ENCODE results near the gene DPP6.
A peak's percentile ranks its signal among the peaks of the same experiment; 100 is the strongest.
"Not testable (repeated sequence)": the region's sequence is repeated elsewhere in the genome, so short reads cannot be mapped to it uniquely, and the experiment has no call there.

Gene DPP6

GRCh38 chr7:154631162-154631561 is 579.0 kb downstream of the DPP6 start:
- DNase-seq = no peak

GRCh38 chr7:154633641-154634040 is 581.4 kb downstream of the DPP6 start:
- DNase-seq = no peak

- no peak for DNase-seq
Observed at GRCh38 chr7:154638286-154638685, 586.1 kb downstream of the DPP6 start.

- DNase-seq = peak; percentile 5
Observed at GRCh38 chr7:154640266-154640865, 588.2 kb downstream of the DPP6 start.

- DNase-seq = no peak
Observed at GRCh38 chr7:154640917-154641316, 588.7 kb downstream of the DPP6 start.

- no peak for DNase-seq
Observed at GRCh38 chr7:154644366-154644765, 592.2 kb downstream of the DPP6 start.

GRCh38 chr7:154646126-154647013 is 594.2 kb downstream of the DPP6 start:
- DNase-seq = no peak

- no peak for DNase-seq
Observed at GRCh38 chr7:154647625-154648024, 595.4 kb downstream of the DPP6 start.

GRCh38 chr7:154649015-154649414 is 596.8 kb downstream of the DPP6 start:
- no peak for DNase-seq

GRCh38 chr7:154649434-154649833 is 597.2 kb downstream of the DPP6 start:
- no peak for DNase-seq

GRCh38 chr7:154650275-154650674 is 598.1 kb downstream of the DPP6 start:
- DNase-seq = no peak

- DNase-seq = no peak
Observed at GRCh38 chr7:154651501-154651900, 599.3 kb downstream of the DPP6 start.

- DNase-seq = no peak
Observed at GRCh38 chr7:154652564-154652963, 600.4 kb downstream of the DPP6 start.

GRCh38 chr7:154653281-154653680 is 601.1 kb downstream of the DPP6 start:
- DNase-seq = no peak

GRCh38 chr7:154656618-154657017 is 604.4 kb downstream of the DPP6 start:
- DNase-seq = no peak

- DNase-seq = no peak
Observed at GRCh38 chr7:154666768-154667167, 614.6 kb downstream of the DPP6 start.

GRCh38 chr7:154672659-154673415 is 620.6 kb downstream of the DPP6 start:
- no peak for DNase-seq

GRCh38 chr7:154674191-154674590 is 622.0 kb downstream of the DPP6 start:
- DNase-seq = no peak

GRCh38 chr7:154675560-154675959 is 623.4 kb downstream of the DPP6 start:
- no peak for DNase-seq

GRCh38 chr7:154676033-154676421 is 623.8 kb downstream of the DPP6 start:
- not testable (repeated sequence) for DNase-seq

GRCh38 chr7:154676422-154677073 is 624.4 kb downstream of the DPP6 start:
- DNase-seq = peak; percentile 8

- no peak for DNase-seq
Observed at GRCh38 chr7:154677454-154677853, 625.3 kb downstream of the DPP6 start.

GRCh38 chr7:154678001-154678550 is 625.9 kb downstream of the DPP6 start:
- not testable (repeated sequence) for DNase-seq
